H1 (cell line): ENCODE data around the gene DHRS1. TPM values are rescaled to one million over a fixed set of nuclear protein-coding genes. Genes with fewer than 3 reads are reported as not detected.
A peak's percentile ranks its signal among the peaks of the same experiment; 100 is the strongest.

Experiments
- CTCF ChIA-PET: fragments of 300-600 bp; sonication (Branson Sonifier 250); formaldehyde crosslinking; loops from one replicate; lab custom pipeline; 2021; ENCODE audit not compliant: partially characterized antibody; lab: Charles Lee
- POLR2A ChIA-PET: fragments of 300-600 bp; sonication (Branson Sonifier 250); formaldehyde crosslinking; loops from one replicate; lab custom pipeline; 2021; ENCODE audit warnings: inconsistent platforms; ENCODE audit not compliant: partially characterized antibody; lab: Charles Lee
- DNase-seq, 2 experiments: peaks; one replicate each; pipeline versions ENCODE4 v3.0.0 to v3.0.0-alpha.2; 2010 to 2022; ENCODE audit warnings: low spot score in 2 of 2, low read depth in 1 of 2, mixed read lengths in 1 of 2
- FAIRE-seq: peaks from 2 replicates; lab custom pipeline; 2011; peaks lifted over from hg19 to GRCh38; lab: Jason Lieb, UNC
- H2AFZ ChIP-seq: 2 replicates; pipeline ENCODE4 v1.8.1; 2012; ENCODE audit warnings: low read length, inconsistent platforms
- H2AK5ac ChIP-seq: 2 replicates; pipeline ENCODE4 v1.6.1; 2013; ENCODE audit warnings: low read depth, low read length
- H2BK120ac ChIP-seq: replicated peaks from 2 replicates; pipeline ENCODE3; 2013; ENCODE audit warnings: low read depth, low read length, inconsistent platforms
- H2BK12ac ChIP-seq: 2 replicates; pipeline ENCODE4 v1.6.1; 2013; ENCODE audit warnings: low read depth, low read length
- H2BK15ac ChIP-seq: 2 replicates; pipeline ENCODE4 v1.6.1; 2013; ENCODE audit warnings: low read length
- H2BK20ac ChIP-seq: 2 replicates; pipeline ENCODE4 v1.6.1; 2013; ENCODE audit warnings: low read length
- H2BK5ac ChIP-seq: 2 replicates; pipeline ENCODE4 v1.6.1; 2013; ENCODE audit warnings: low read depth, low read length
- H3K14ac ChIP-seq: 2 replicates; pipeline ENCODE4 v1.6.1; 2013; ENCODE audit warnings: inconsistent platforms; ENCODE audit not compliant: insufficient read length
- H3K18ac ChIP-seq: 2 replicates; pipeline ENCODE4 v1.6.1; 2013; ENCODE audit warnings: low read length; ENCODE audit errors: extremely low read depth
- H3K23ac ChIP-seq: 2 replicates; pipeline ENCODE4 v1.6.1; 2013; ENCODE audit warnings: inconsistent platforms; ENCODE audit not compliant: insufficient read length
- H3K23me2 ChIP-seq: 2 replicates; pipeline ENCODE4 v1.6.1; 2013; ENCODE audit warnings: low read depth, low read length
- H3K27ac ChIP-seq: 2 replicates; pipeline ENCODE4 v1.6.1; 2011; ENCODE audit warnings: low read depth, low read length, inconsistent platforms
- H3K27me3 ChIP-seq, 4 experiments: replicated peaks in 1 of 4; 1 replicate in 1 of 4; 2 replicates in 3 of 4; pipeline versions ENCODE4 v1.6.1 to v1.8.1; 2011 to 2013; ENCODE audit warnings: low read length in 3 of 4, mild to moderate bottlenecking in 3 of 4, inconsistent platforms in 2 of 4, mixed read lengths in 2 of 4, moderate library complexity in 1 of 4; ENCODE audit not compliant: control insufficient read depth in 3 of 4, insufficient read depth in 3 of 4; ENCODE audit errors: extremely low read depth in 1 of 4
- H3K36me3 ChIP-seq, 4 experiments: 2 replicates each; pipeline versions ENCODE4 v1.6.1 to v1.8.1; 2011 to 2013; ENCODE audit warnings: mild to moderate bottlenecking in 4 of 4, low read length in 3 of 4, moderate library complexity in 2 of 4, control low read depth in 1 of 4, inconsistent platforms in 1 of 4; ENCODE audit not compliant: insufficient read depth in 4 of 4, control insufficient read depth in 2 of 4
- H3K4ac ChIP-seq: replicated peaks from 2 replicates; pipeline ENCODE3; 2013; ENCODE audit warnings: low read length, low read depth, mixed read lengths, inconsistent platforms; ENCODE audit not compliant: insufficient read length
- H3K4me1 ChIP-seq, 4 experiments: replicated peaks in 1 of 4; 1 replicate in 1 of 4; 2 replicates in 3 of 4; pipeline versions ENCODE4 v1.6.1 to v1.8.1; 2011 to 2013; ENCODE audit warnings: low read length in 3 of 4, inconsistent platforms in 2 of 4, mixed read lengths in 1 of 4; ENCODE audit not compliant: insufficient read depth in 4 of 4, control insufficient read depth in 3 of 4
- H3K4me2 ChIP-seq, 2 experiments: 2 replicates each; pipeline versions ENCODE4 v1.6.1 to v1.8.1; 2011 to 2013; ENCODE audit warnings: low read depth in 2 of 2, low read length in 2 of 2, control low read depth in 1 of 2, inconsistent platforms in 1 of 2, mild to moderate bottlenecking in 1 of 2; ENCODE audit not compliant: insufficient read depth in 1 of 2
- H3K4me3 ChIP-seq, 4 experiments: fragments of 200-600, 300-600 bp in 1 of 4; sonication (generic), shearing (Covaris generic), sonication (Bioruptor Twin) in 1 of 4; 2 replicates each; pipeline versions ENCODE4 v1.5.1 to v1.8.1; 2011 to 2016; ENCODE audit warnings: low read length in 4 of 4, low read depth in 3 of 4, control low read depth in 2 of 4, inconsistent platforms in 2 of 4, mild to moderate bottlenecking in 2 of 4, mixed read lengths in 1 of 4, moderate library complexity in 1 of 4; ENCODE audit not compliant: insufficient read depth in 2 of 4; ENCODE audit errors: extremely low read depth in 1 of 4
- H3K56ac ChIP-seq: replicated peaks from 2 replicates; pipeline ENCODE3; 2013; ENCODE audit warnings: low read depth, mild to moderate bottlenecking, mixed read lengths, low read length, inconsistent platforms; ENCODE audit not compliant: insufficient read length
- H3K79me1 ChIP-seq: 2 replicates; pipeline ENCODE4 v1.6.1; 2013; ENCODE audit warnings: low read depth, low read length, control low read depth
- H3K79me2 ChIP-seq, 2 experiments: 2 replicates each; pipeline versions ENCODE4 v1.6.1 to v1.8.1; 2012 to 2013; ENCODE audit warnings: low read length in 2 of 2, mild to moderate bottlenecking in 2 of 2, inconsistent platforms in 1 of 2; ENCODE audit not compliant: insufficient read depth in 2 of 2, control insufficient read depth in 1 of 2
- H3K9ac ChIP-seq, 4 experiments: replicated peaks in 1 of 4; 1 replicate in 1 of 4; 2 replicates in 3 of 4; pipeline versions ENCODE4 v1.6.1 to v1.8.1; 2011 to 2013; ENCODE audit warnings: low read depth in 3 of 4, low read length in 3 of 4, control low read depth in 2 of 4, mild to moderate bottlenecking in 2 of 4, moderate library complexity in 2 of 4, inconsistent platforms in 1 of 4; ENCODE audit errors: extremely low read depth in 1 of 4
- H3K9me3 ChIP-seq, 2 experiments: 2 replicates each; pipeline versions ENCODE4 v1.6.1 to v1.8.1; 2012 to 2013; ENCODE audit warnings: mild to moderate bottlenecking in 2 of 2, moderate library complexity in 2 of 2, control low read depth in 1 of 2, inconsistent platforms in 1 of 2, low read depth in 1 of 2, low read length in 1 of 2, mixed read lengths in 1 of 2; ENCODE audit not compliant: insufficient read depth in 2 of 2
- H4K20me1 ChIP-seq, 2 experiments: replicated peaks in 1 of 2; 2 replicates each; pipeline versions ENCODE3 to v1.8.1; 2011 to 2013; ENCODE audit warnings: inconsistent platforms in 2 of 2, low read length in 2 of 2, mild to moderate bottlenecking in 1 of 2; ENCODE audit not compliant: insufficient read depth in 2 of 2, control insufficient read depth in 1 of 2
- H4K5ac ChIP-seq: 2 replicates; pipeline ENCODE4 v1.6.1; 2013; ENCODE audit warnings: low read length, low read depth, mixed read lengths, inconsistent platforms; ENCODE audit not compliant: insufficient read length
- H4K8ac ChIP-seq: 2 replicates; pipeline ENCODE4 v1.8.0; 2013; ENCODE audit warnings: mild to moderate bottlenecking, moderate library complexity, low read length, inconsistent platforms; ENCODE audit not compliant: insufficient read depth; ENCODE audit errors: extremely low read depth
- H4K91ac ChIP-seq: replicated peaks from 2 replicates; pipeline ENCODE3; 2013; ENCODE audit warnings: low read length, mixed read lengths, inconsistent platforms; ENCODE audit not compliant: insufficient read length
- BACH1 ChIP-seq: IDR thresholded peaks from 2 replicates; pipeline ENCODE4 v1.6.1; 2012; ENCODE audit warnings: low read length, improper control_type of control experiment
- CTBP2 ChIP-seq: IDR thresholded peaks from 2 replicates; pipeline ENCODE4 v1.7.0; 2011; ENCODE audit warnings: borderline replicate concordance, mild to moderate bottlenecking, moderate library complexity, mixed read lengths, low read length; ENCODE audit not compliant: insufficient read depth, insufficient read length
- CTCF ChIP-seq, 3 experiments: IDR thresholded peaks; 1 replicate in 2 of 3; 2 replicates in 1 of 3; pipeline versions ENCODE4 v1.5.1 to v1.6.1; 2011; ENCODE audit warnings: low read length in 3 of 3, mild to moderate bottlenecking in 3 of 3, inconsistent platforms in 2 of 3, low read depth in 1 of 3, moderate library complexity in 1 of 3; ENCODE audit not compliant: insufficient read depth in 1 of 3; ENCODE audit errors: control extremely low read depth in 1 of 3
- EZH2 ChIP-seq: fragments of 200-600 bp; sonication (generic); IDR thresholded peaks from 2 replicates; pipeline ENCODE4 v1.7.1; 2012; ENCODE audit warnings: low read depth, mild to moderate bottlenecking, moderate library complexity, low read length, inconsistent platforms; ENCODE audit not compliant: severe bottlenecking
- NANOG ChIP-seq: IDR thresholded peaks from 2 replicates; pipeline ENCODE4 v1.6.1; 2011; ENCODE audit warnings: low read length, low read depth, mild to moderate bottlenecking, inconsistent platforms; ENCODE audit not compliant: insufficient read depth, poor library complexity, severe bottlenecking
- RNF2 ChIP-seq: fragments of 200-900, 300-1000 bp; sonication (generic); IDR thresholded peaks from 2 replicates; pipeline ENCODE4 v1.7.1; 2016; ENCODE audit warnings: borderline replicate concordance, low read depth, mild to moderate bottlenecking, antibody characterized with exemption, low read length; ENCODE audit not compliant: poor library complexity, severe bottlenecking; ENCODE audit errors: missing control alignments
- USF2 ChIP-seq: IDR thresholded peaks from 2 replicates; pipeline ENCODE4 v1.6.1; 2011; ENCODE audit warnings: low read length, improper control_type of control experiment
- WGBS, 2 experiments: shearing (Covaris generic) in 1 of 2; methylation state at CpG; one replicate each; pipeline versions ENCODE4 v1.1.6 to v1.1.7; 2013 to 2015; ENCODE audit warnings: low lambda C conversion rate in 2 of 2, mixed read lengths in 2 of 2, inconsistent platforms in 1 of 2, low coverage in 1 of 2, missing lambda C conversion rate in 1 of 2; ENCODE audit not compliant: insufficient replicate concordance in 2 of 2, insufficient coverage in 1 of 2, insufficient read length in 1 of 2; ENCODE audit errors: extremely low coverage in 1 of 2, missing lambda C conversion rate in 1 of 2; 5-methylcytosine and 5-hydroxymethylcytosine counted together
- polyA plus RNA-seq, 7 experiments: library from polyadenylated mRNA; depleted of rRNA in 3 of 7; stranded (reverse) in 5 of 7; unstranded in 2 of 7; fragments of >200 nt in 5 of 7; fragments of 200-250 nt in 2 of 7; gene quantifications; 1 replicate in 5 of 7; 2 replicates in 1 of 7; 4 replicates in 1 of 7; pipeline versions ENCODE4 v1.2.1 to v1.2.3, GENCODE V29; 2011 to 2013; ENCODE audit warnings: missing spikeins in 2 of 7, mixed read lengths in 2 of 7
- total RNA-seq: library from RNA; stranded (reverse); fragmentation: NEBNext Ultra II Directional; extraction: Animal tissue kit (Norgen Biotek cat#: 25700); gene quantifications from 2 replicates; pipeline ENCODE4 v1.2.1, GENCODE V29; 2021

The DHRS1 gene
- total and polyA plus RNA-seq, 2 of the 8 experiments (the other 6 are each of a cell fraction or from before 2014, with no cell fraction given), result 8.8 to 31.7 TPM

GRCh38 chr14:24273422-24273998 is 26.1 kb downstream of the DHRS1 start:
- Histone ChIP-seq H2AFZ (no peak overlapping the region), H3K9me3 (no peaks in the 10 kb centered on the region), H3K9ac (no peak overlapping the region; a peak in 1 of 7 replicates), H4K5ac (no peak overlapping the region), H3K14ac (no peak overlapping the region), H3K79me1 (no peaks in the 10 kb centered on the region), H3K23ac (no peak overlapping the region), H3K23me2 (peaks cover 4% of the 10 kb centered on the region)
- WGBS, 2 experiments, result 90% methylated on average over 3 of the region's 3 CpGs; no CpG with 5 or more reads in 1 of the 2 experiments
- POLR2A ChIA-PET, result interaction anchor here (0.7 to 2.6 kb wide), 7 partner anchors 19 to 99 kb away, joined by 3 to 7 read pairs (median 3); partner anchors contain the start of genes DHRS1 and NOP9
- TF ChIP-seq NANOG (no peak), CTBP2 (no peak), CTCF (IDR thresholded peaks at IDR 0.05; ENCODE audit: control extremely low read depth in 1 of 3, insufficient read depth in 1 of 3, low read depth in 1 of 3, low read length in 3 of 3) (peak in 1 of 3 experiments; percentile 24; a peak in 2 of 4 replicates), USF2 (no peak), EZH2 (no peak), BACH1 (no peak), RNF2 (no peak)
- TF ChIP-seq, all 59 proteins: peak for 1
- Histone ChIP-seq H3K4me2 (no peak overlapping the region), H4K91ac (no peak overlapping the region), H3K4me3 (no peak overlapping the region), H2BK5ac (no peak overlapping the region), H2BK120ac (no peak overlapping the region), H2AK5ac (no peak overlapping the region), H3K27ac (no peak overlapping the region), H4K8ac (no peak overlapping the region), H2BK20ac (no peak overlapping the region), H2BK15ac (no peak overlapping the region), H3K4me1 (peaks cover 0 to 4% (median 2%) of the 10 kb centered on the region in 4 experiments; a peak in 3 of 7 replicates), H3K36me3 (no peaks in the 10 kb centered on the region; a peak in 1 of 8 replicates), H3K27me3 (no peaks in the 10 kb centered on the region; a peak in 1 of 7 replicates), H3K56ac (no peak overlapping the region), H3K4ac (no peak overlapping the region), H3K79me2 (no peaks in the 10 kb centered on the region), H2BK12ac (no peak overlapping the region), H3K18ac (no peak overlapping the region), H4K20me1 (no peaks in the 10 kb centered on the region)
- CTCF ChIA-PET, result interaction anchor here (0.8 to 8.6 kb wide), 12 partner anchors 9 to 38 kb away, joined by 3 to 94 read pairs (median 4); partner anchors contain the start of genes DHRS1 and NOP9
- DNase-seq (no peak), FAIRE-seq (no peak)
